Cardiac muscle cell (in vitro differentiated cells and primary cell): Measurements from ENCODE around the gene IBA57. TPM values are rescaled to one million over a fixed set of nuclear protein-coding genes. Genes with fewer than 3 reads are reported as not detected.
A peak's percentile ranks its signal among the peaks of the same experiment; 100 is the strongest.

ENCODE experiments used
- DNase-seq, 2 donors: peaks; one replicate each; pipeline versions ENCODE4 v3.0.0 to v3.0.0-alpha.2; 2010 to 2017; ENCODE audit warnings: low read depth in 1 of 2, low spot score in 1 of 2
- H3K27ac ChIP-seq: fragments of 200-600 bp; sonication (generic); 2 replicates; pipeline ENCODE4 v1.5.1; 2016
- H3K27me3 ChIP-seq: fragments of 200-600 bp; sonication (generic); 2 replicates; pipeline ENCODE4 v1.6.0; 2016; ENCODE audit warnings: control low read depth
- H3K36me3 ChIP-seq: fragments of 200-600 bp; sonication (generic); 2 replicates; pipeline ENCODE4 v1.5.1; 2016; ENCODE audit warnings: control low read depth
- H3K4me1 ChIP-seq: fragments of 200-600 bp; sonication (generic); 2 replicates; pipeline ENCODE4 v1.8.1; 2017; ENCODE audit warnings: low read depth, mild to moderate bottlenecking, mixed run types
- H3K4me3 ChIP-seq: fragments of 200-600 bp; sonication (generic); 2 replicates; pipeline ENCODE4 v1.5.1; 2016; ENCODE audit warnings: mild to moderate bottlenecking
- H3K9me3 ChIP-seq: fragments of 200-600 bp; sonication (generic); 2 replicates; pipeline ENCODE4 v1.5.1; 2017; ENCODE audit warnings: low read depth, mild to moderate bottlenecking, control low read depth
- polyA plus RNA-seq: library from polyadenylated mRNA; unstranded; fragments of >200 nt; fragmentation: Nextera tagmentation; extraction: Ambion mirVana; gene quantifications from 2 replicates; pipeline ENCODE4 v1.2.1, GENCODE V29; 2016
- total RNA-seq: library from RNA; depleted of rRNA; stranded (reverse); fragments of >200 nt; gene quantifications from 2 replicates; pipeline ENCODE4 v1.2.3, GENCODE V29; 2016
- TF ChIP-seq, protein P1 (sequence below): IDR thresholded peaks from 2 replicates; pipeline ENCODE4 v1.5.1; 2012; ENCODE audit warnings: low read depth, mild to moderate bottlenecking, low read length

IBA57 gene
- total and polyA plus RNA-seq, 2 experiments from 2014 or later: 5.1 to 6.4 TPM

DNA sequence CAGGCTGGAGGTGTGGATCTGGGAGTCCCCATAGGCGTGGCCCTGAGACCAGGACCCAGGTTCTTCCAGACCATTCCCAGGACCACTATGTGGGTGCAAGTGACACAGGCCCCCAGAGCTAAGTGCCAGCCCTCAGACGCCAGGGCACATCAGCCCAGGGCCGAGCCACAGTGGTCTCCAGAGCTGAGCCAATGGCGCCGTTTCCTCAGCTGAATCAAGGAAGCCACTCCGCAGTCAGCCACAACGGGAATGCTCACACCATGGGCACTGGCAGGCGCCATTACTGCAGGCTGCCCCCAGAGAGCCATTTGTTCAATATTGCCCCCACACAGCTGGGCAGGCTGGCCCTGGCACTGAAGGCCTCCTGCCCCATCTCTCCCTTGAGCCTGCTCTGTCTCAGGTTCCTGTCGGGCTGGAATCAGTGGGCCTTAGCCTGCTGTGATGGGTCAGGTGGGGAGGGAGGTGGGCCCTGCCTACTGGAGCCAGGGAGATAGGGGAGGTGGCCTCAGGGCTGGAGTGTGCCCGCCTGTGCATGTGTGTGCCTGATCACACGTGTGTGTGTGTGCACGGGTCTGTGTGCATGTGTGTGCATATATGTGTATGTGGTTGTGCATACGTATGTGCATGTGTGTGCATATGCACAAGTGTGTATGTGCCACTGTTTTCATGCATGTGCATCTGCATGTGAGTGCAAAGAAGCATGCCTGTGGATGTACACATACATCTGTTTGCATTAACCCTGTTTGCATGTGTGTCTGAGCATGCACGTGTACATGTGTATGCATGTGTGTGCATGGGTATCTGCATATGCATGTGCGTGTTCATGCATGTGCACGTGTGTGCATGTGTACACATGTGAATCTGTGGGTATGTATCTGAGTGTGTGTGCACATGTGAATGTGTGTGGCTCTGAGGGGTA is 9.7 kb upstream of the IBA57 start:
- Histone ChIP-seq H3K27me3 (no peaks in the 10 kb centered on the region), H3K9me3 (no peaks in the 10 kb centered on the region), H3K4me3 (no peak overlapping the region), H3K4me1 (peaks cover 5% of the 10 kb centered on the region), H3K27ac (no peak overlapping the region), H3K36me3 (no peaks in the 10 kb centered on the region)
- DNase-seq: no peak
- TF ChIP-seq, protein P1, sequence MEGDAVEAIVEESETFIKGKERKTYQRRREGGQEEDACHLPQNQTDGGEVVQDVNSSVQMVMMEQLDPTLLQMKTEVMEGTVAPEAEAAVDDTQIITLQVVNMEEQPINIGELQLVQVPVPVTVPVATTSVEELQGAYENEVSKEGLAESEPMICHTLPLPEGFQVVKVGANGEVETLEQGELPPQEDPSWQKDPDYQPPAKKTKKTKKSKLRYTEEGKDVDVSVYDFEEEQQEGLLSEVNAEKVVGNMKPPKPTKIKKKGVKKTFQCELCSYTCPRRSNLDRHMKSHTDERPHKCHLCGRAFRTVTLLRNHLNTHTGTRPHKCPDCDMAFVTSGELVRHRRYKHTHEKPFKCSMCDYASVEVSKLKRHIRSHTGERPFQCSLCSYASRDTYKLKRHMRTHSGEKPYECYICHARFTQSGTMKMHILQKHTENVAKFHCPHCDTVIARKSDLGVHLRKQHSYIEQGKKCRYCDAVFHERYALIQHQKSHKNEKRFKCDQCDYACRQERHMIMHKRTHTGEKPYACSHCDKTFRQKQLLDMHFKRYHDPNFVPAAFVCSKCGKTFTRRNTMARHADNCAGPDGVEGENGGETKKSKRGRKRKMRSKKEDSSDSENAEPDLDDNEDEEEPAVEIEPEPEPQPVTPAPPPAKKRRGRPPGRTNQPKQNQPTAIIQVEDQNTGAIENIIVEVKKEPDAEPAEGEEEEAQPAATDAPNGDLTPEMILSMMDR: no peak

DNA sequence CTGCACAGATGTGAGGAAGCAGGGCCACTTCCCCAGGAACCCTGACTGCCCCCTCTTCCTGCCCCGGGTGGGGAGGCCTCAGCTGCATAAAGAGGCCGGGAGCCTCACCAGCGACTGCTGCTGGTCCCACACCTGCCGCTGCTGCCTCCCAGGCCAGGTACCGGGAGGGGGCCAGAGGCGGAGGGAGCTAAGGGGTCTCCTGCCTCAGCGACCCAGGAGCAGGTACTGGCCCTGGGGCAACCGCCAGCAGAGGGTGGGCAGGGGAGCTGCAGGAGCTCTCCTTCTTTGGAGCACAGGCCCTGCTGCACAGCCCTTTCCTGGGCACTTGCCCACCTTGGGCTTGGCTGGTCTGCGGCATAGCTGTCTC is 9.1 kb upstream of the IBA57 start:
- H3K4me1 ChIP-seq: peaks cover 5% of the 10 kb centered on the region
- TF ChIP-seq, protein P1: no peak
- no peaks in the 10 kb centered on the region for H3K36me3 ChIP-seq
- no peak overlapping the region for H3K27ac ChIP-seq
- H3K4me3 ChIP-seq: no peak overlapping the region
- no peak for DNase-seq
- no peaks in the 10 kb centered on the region for H3K27me3 ChIP-seq
- H3K9me3 ChIP-seq: no peaks in the 10 kb centered on the region

DNA sequence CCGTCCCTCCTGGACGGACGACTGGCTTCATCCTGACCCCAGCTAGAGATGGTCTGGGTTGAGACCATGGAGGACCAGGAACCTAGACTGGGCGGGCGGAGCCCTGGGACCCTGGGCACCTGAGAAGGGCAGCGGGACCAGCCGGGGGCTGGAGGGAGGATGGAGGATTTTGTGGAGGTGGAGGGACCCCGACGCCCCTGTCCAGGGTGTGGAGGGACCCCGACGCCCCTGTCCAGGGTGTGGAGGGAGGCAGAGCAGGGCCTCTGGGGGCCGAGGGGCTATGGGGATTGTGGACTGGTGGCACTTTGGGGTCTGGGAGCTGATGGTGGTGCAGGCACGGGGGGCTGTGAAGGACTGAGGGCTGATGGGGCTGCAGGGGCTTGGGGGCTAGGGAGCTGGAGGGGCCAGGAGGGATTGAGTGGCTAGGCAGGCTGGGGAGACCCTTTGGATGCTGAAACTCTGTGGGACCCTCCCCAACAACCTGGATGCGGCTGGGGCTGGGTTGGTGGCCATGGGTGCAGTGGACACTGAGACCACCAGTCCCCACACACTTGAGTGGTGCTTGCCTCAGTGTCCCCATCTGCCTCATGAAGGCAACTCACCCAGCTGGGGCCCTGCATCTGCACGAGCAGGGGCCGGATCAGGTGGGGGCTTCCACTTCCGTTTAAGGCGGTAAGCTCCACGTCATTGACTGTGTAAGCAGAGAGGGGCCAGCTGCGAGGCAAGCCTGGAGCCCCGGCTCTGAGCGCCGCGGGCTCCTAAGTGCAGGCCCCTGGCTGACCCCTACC is 8.5 kb upstream of the IBA57 start:
- H3K4me3 ChIP-seq: no peak overlapping the region
- H3K27ac ChIP-seq: no peak overlapping the region
- DNase-seq: no peak
- no peaks in the 10 kb centered on the region for H3K9me3 ChIP-seq
- peaks cover 5% of the 10 kb centered on the region for H3K4me1 ChIP-seq
- H3K36me3 ChIP-seq: no peaks in the 10 kb centered on the region
- TF ChIP-seq, protein P1: no peak
- no peaks in the 10 kb centered on the region for H3K27me3 ChIP-seq

DNA sequence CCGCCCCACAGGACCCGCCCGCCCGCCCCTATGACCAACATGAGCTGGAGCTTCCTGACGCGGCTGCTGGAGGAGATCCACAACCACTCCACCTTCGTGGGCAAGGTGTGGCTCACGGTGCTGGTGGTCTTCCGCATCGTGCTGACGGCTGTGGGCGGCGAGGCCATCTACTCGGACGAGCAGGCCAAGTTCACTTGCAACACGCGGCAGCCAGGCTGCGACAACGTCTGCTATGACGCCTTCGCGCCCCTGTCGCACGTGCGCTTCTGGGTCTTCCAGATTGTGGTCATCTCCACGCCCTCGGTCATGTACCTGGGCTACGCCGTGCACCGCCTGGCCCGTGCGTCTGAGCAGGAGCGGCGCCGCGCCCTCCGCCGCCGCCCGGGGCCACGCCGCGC is 7.9 kb upstream of the IBA57 start:
- no peak overlapping the region for H3K27ac ChIP-seq
- no peak overlapping the region for H3K4me3 ChIP-seq
- TF ChIP-seq, protein P1: no peak
- peaks cover 5% of the 10 kb centered on the region for H3K4me1 ChIP-seq
- no peaks in the 10 kb centered on the region for H3K36me3 ChIP-seq
- no peaks in the 10 kb centered on the region for H3K27me3 ChIP-seq
- DNase-seq: no peak
- H3K9me3 ChIP-seq: no peaks in the 10 kb centered on the region

DNA sequence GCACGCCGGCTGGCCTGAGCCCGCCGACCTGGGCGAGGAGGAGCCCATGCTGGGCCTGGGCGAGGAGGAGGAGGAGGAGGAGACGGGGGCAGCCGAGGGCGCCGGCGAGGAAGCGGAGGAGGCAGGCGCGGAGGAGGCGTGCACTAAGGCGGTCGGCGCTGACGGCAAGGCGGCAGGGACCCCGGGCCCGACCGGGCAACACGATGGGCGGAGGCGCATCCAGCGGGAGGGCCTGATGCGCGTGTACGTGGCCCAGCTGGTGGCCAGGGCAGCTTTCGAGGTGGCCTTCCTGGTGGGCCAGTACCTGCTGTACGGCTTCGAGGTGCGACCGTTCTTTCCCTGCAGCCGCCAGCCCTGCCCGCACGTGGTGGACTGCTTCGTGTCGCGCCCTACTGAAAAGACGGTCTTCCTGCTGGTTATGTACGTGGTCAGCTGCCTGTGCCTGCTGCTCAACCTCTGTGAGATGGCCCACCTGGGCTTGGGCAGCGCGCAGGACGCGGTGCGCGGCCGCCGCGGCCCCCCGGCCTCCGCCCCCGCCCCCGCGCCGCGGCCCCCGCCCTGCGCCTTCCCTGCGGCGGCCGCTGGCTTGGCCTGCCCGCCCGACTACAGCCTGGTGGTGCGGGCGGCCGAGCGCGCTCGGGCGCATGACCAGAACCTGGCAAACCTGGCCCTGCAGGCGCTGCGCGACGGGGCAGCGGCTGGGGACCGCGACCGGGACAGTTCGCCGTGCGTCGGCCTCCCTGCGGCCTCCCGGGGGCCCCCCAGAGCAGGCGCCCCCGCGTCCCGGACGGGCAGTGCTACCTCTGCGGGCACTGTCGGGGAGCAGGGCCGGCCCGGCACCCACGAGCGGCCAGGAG is 7.2 kb upstream of the IBA57 start:
- peak in 1 of 2 donors; percentile 13 for DNase-seq
- Histone ChIP-seq H3K4me1 (peaks cover 5% of the 10 kb centered on the region), H3K27ac (no peak overlapping the region), H3K36me3 (no peaks in the 10 kb centered on the region), H3K27me3 (no peaks in the 10 kb centered on the region), H3K4me3 (no peak overlapping the region), H3K9me3 (no peaks in the 10 kb centered on the region)
- TF ChIP-seq, protein P1: no peak
